DMS114 treated with DMSO at 0.1 percent for 48 hours (cell line): ENCODE measurements around the gene SEPTIN5.
"Not testable (repeated sequence)": the region's sequence is repeated elsewhere in the genome, so short reads cannot be mapped to it uniquely, and the experiment has no call there.

ENCODE experiments used
- DNase-seq: peaks from one replicate; lab custom pipeline; 2025; ENCODE audit not compliant: unreplicated experiment; lab: John Stamatoyannopoulos, UW

Gene SEPTIN5

DNA sequence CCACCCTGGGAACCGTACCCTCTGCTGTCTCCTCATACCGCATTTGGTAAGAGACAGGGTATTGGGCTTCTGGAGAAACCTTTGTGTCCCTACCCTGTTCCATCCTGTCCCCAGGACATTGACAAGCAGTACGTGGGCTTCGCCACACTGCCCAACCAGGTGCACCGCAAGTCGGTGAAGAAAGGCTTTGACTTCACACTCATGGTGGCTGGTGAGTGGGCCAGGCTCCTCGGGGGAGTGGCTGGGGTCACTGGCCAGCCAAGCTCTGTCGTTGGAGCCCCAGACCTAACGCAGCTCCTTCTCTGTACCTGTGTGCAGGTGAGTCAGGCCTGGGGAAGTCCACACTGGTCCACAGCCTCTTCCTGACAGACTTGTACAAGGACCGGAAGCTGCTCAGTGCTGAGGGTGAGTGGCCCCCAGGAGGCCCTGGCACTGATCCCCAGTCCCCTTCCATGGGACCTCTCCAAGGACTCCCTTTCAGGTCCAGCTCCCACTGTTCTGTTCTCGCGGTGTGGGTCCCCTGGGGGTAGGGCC, 5.3 kb downstream of the SEPTIN5 start:
- DNase-seq, result no peak

DNA sequence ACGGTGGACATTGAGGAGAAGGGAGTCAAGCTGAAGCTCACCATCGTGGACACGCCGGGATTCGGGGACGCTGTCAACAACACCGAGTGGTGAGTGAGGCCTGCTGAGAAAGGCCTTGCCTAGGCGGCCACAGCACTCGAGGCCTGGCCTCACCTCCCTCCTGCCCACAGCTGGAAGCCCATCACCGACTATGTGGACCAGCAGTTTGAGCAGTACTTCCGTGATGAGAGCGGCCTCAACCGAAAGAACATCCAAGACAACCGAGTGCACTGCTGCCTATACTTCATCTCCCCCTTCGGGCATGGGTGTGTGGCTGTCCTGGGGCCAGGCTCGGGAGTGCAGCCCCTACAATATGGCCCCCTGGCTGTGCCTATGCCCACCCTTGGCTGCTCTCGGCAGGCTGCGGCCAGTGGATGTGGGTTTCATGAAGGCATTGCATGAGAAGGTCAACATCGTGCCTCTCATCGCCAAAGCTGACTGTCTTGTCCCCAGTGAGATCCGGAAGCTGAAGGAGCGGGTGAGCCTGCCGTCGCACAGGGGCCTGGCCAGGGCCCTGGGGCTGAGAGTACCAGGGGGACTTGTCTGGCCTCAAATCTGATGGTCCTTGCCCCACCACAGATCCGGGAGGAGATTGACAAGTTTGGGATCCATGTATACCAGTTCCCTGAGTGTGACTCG, 6.0 kb downstream of the SEPTIN5 start:
- DNase-seq, result no peak

DNA sequence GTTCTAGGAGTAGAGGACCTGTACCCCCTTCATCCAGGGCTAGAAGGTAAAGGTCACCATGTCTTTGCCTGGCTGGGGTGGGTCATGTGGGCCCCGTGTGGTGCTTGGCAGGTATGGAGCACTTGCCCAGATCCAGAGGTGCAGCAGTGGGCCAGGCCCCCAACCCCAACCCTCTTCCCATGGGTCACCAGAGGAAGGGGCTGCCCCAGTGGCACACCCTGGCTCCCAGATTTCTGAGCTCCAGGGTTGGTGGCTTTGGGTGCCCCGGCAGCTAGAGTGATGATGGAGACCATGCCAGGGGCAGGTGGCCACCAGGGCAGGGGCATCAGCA, 6.7 kb downstream of the SEPTIN5 start:
- no peak for DNase-seq

DNA sequence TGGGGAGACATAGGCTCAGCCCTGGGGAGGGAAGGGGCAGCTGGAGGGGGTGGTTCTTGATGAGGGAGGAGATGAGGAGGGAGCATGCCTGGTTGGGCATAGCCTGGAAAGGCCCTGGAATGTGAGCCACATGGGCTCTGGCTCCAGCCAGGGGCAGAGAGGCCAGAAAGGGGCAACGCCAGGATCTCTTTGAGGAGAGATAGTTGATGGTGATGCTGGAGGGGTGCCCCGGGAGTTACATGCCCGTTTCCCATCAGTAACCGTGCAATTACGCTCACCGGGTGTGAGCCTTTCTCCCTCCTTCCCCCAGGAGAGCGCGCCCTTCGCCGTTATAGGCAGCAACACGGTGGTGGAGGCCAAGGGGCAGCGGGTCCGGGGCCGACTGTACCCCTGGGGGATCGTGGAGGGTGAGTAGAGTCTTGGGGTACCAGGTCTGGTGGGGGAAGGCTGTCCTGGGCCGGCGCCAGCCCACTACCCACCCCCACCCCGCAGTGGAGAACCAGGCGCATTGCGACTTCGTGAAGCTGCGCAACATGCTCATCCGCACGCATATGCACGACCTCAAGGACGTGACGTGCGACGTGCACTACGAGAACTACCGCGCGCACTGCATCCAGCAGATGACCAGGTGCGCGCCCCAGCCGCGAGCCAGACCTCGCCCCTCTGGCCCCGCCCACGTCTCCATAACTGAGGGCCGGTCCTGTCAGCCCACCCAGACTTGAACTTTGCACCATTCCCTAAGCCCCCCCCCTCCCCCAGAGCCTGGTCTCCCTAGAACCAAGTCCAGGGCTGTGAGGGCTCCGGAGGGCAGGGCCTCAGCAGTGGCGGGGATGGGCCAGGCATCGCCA, 7.3 kb downstream of the SEPTIN5 start:
- no peak for DNase-seq

DNA sequence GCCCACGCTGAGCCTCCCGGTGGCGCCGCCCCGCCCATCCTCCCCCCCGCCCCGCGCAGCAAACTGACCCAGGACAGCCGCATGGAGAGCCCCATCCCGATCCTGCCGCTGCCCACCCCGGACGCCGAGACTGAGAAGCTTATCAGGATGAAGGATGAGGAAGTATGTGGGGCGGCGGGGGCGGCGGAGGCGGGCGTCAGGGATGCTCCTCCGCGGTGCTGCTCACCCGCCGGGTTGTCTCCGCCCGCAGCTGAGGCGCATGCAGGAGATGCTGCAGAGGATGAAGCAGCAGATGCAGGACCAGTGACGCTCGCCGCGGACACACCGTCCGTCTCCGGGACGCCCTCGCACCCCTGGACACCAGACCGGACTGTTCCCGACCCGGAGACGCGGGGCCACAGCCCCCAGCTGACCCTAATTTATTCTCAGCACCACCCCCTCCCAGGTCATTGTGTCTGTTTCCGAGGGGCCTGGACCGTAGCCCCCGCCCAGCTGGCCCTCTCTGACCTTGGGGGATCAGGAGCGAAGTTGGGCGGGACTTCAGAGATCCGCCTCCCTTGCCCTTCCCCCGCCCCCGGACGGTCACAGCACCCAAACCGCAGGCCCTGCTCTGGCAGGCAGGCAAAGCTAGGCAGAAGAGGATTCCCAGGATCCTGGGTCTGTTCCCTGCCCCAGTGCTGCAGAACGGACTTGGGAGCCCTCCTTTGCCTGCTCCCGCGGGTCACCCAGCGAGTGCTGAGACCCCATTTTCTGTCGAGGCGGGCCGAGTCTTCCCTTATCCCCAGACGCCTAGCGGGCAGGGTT, 8.1 kb downstream of the SEPTIN5 start:
- DNase-seq, result no peak

DNA sequence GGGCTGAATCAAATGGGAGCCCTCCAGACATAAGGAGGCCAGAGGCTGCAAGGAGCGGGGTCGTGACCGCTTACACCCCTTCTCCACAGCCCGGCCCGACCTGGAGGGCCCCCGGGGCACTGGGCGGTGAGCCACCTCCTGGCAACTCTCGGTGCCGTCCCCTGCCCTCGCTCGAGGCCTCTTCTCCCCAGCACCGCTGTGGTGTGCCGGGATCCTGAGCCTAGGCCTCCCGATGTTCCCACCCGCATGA, 8.6 kb downstream of the SEPTIN5 start:
- no peak for DNase-seq

DNA sequence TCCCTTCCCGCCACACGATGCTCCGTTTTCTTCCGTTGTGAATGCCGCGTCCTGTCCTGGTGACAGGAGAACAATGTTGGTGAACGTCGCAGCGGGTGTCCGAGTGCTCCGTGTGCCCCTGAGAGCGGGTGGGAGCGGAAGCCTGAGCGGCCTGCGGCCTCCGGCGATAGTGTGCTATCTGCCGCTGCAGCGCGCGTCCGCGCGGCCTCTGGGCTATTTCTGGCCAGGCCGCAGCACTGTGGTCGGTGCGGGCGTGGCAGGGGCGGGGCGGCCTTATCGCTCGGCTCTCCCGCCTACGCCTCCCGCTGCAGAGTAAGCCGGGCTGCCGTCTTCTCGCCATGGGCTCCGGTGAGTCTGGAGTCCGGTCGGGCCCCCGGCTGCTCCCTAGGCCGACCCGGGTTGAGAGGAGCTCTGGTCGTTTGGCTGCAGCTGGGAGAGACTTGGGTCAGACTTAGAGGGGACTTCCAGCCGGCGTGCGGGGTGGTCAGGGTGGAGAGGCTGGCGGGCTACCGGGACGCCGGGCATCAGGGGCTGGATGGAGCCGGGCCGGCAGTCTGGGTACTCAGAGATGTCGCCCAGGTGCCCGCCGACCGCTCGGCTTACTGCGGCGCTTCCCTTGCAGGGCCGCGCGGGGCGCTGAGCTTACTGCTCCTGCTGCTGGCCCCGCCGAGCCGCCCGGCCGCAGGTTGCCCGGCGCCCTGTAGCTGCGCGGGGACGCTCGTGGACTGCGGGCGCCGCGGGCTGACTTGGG, 9.1 kb downstream of the SEPTIN5 start, which contains the start of gene GP1BB:
GP1BB (plus strand) TSS at position 308 of the 751 bp plus-strand sequence; CDS start at position 339, 31 bp downstream.
- no peak for DNase-seq

DNA sequence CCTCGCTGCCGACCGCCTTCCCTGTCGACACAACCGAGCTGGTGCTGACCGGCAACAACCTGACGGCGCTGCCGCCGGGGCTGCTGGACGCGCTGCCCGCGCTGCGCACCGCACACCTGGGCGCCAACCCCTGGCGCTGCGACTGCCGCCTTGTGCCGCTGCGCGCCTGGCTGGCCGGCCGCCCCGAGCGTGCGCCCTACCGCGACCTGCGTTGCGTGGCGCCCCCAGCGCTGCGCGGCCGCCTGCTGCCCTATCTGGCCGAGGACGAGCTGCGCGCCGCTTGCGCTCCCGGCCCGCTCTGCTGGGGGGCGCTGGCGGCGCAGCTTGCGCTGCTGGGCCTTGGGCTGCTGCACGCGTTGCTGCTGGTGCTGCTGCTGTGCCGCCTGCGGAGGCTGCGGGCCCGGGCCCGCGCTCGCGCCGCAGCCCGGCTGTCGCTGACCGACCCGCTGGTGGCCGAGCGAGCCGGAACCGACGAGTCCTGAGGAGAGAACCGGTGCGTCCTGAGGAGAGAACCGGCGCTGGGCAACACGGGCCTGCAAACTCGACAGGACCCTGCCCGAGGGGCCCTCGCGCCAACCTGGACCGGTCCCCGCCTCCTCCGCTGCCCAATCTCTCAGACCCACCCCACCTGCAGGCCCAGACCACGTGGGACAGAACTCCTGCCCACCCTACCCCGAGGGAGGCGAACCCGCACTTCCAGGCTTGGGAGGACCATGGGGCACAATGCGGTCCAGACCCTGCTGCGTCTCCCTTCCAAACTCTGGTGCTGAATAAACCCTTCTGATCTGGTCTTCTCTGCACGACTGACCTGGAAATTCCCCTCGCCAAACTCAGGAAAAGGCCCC, 9.9 kb downstream of the SEPTIN5 start:
- DNase-seq, result no peak

DNA sequence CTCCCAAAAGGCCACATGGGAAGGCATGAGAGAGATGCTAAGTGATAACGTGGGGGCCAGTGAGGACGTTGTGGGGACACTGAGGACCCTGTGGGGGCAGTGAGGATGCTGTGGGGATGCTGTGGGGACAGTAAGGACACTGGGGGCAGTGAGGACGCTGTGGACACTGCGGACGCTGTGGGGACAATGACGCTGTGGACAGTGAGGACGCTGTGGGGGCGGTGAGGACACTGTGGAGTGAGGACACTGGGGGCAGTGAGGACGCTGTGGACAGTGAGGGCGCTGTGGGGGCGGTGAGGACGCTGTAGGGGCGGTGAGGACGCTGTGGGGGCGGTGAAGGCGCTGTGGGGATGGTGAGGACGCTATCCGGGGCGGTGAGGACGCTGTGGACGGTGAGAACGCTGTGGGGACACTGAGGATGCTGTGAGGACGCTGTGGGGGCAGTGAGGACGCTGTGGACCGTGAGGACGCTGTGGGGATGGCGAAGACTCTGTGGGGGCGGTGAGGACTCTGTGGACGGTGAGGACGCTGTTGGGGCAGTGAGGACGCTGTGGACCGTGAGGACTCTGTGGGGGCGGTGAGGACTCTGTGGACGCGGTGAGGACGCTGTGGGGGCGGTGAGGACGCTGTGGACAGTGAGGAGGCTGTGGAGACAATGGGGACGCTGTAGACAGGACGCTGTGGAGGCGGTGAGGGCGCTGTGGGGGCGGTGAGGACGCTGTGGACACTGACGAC, 10.8 kb downstream of the SEPTIN5 start:
- DNase-seq, result no peak

DNA sequence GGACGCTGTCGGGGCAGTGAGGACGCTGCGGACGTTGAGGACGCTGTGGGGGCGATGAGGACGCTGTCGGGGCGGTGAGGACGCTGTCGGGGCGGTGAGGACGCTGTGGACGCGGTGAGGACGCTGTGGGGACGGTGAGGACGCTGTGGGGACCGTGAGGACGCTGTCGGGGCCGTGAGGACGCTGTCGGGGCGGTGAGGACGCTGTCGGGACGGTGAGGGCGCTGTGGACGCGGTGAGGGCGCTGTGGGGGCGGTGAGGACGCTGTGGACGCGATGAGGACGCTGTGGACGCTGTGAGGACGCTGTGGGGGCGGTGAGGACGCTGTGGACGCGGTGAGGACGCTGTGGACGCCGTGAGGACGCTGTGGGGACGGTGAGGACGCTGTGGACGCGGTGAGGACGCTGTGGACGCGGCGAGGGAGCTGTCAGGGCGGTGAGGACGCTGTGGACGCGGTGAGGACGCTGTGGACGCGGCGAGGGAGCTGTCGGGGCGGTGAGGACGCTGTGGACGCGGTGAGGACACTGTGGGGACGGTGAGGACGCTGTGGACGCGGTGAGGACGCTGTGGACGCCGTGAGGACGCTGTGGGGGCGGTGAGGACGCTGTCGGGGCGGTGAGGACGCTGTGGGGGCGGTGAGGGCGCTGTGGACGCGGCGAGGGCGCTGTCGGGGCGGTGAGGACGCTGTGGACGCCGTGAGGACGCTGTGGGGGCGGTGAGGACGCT, 11.9 kb downstream of the SEPTIN5 start:
- not testable (repeated sequence) for DNase-seq

DNA sequence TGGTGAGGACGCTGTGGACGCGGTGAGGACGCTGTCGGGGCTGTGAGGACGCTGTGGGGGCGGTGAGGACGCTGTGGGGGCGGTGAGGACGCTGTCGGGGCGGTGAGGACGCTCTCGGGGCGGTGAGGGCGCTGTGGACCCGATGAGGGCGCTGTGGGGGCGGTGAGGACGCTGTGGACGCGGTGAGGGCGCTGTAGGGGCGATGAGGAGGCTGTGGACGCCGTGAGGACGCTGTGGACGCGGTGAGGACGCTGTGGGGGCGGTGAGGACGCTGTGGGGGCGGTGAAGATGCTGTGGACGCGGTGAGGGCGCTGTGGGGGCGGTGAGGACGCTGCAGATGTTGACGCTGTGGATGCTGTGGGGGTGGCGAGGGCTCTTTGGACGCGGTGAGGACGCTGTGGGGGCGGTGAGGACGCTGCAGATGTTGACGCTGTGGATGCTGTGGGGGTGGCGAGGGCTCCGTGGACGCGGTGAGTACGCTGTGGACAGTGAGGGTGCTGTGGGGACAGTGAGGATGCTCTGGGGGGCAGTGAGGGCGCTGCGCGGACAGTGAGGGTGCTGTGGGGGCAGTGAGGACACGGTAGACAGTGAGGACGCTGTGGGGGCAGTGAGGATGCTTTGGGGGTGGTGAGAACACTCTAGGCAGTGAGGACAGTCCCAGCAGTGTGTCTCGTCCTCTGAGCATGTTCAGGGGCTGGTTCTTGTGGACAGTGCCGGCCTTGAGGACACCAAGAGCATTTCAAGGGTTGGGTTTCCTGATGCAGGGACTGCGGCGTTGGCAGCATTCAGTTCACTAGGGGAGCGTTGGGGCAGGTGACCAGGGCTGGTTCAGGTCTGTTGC, 13.2 kb downstream of the SEPTIN5 start:
- DNase-seq, result no peak

DNA sequence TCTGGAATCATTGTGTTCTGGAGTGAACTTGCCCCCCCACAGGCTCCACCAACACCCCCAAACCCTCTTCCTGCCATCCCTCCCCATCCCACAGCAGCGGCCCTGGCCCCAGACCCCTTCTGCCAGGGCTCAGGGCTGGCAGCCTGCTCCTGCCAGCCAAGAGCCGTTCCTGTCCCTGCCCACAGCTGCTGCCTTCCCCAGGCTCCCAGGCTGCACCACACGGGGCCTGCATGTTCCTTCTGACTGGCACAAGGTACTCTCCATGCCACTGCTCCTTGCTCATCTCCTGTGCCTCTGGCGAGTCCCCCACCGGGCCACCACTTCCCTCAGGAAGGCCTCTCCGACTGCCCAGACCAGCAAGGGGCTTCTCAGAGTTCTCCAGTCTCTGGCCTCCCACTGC, 14.0 kb downstream of the SEPTIN5 start:
- no peak for DNase-seq

DNA sequence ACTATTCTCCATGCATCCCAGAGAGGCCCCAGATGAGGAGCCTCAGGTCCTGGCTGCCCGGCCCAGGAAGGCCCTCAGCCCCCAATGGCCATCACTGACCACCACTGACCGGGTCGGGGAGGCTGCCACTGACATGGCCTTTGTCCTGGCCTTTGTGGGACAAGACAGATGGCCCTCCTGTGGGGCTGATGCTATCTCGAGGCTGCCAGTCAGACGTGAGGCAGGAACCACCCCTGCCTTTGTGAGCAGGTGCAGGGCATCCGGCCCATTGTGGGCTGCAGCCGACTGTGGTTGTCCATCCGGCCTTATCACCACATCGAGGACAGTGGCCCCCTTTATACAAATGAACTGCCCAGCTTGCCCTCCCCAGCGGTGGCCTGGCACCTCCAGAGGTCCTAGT, 14.5 kb downstream of the SEPTIN5 start:
- DNase-seq, result no peak

DNA sequence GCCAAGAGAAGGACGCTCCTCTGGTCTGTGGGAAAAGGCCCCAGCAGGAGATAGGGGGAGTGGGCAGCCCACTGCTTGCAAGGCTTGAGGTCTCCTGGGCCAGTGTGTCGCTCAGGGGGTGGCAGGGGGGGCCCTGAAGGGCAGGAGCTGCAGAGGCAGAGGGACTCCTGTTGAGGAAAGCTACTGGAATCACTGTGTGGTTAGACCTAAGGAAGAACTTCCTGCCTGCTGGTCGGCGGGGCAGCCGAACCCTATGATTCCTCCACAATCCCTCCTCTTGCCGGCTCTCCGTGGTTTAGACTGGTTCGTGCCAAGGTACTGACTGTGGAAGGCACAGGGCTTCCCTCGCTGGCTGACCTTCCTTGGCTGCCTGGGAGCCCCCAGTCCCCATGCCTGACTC, 15.2 kb downstream of the SEPTIN5 start:
- no peak for DNase-seq

DNA sequence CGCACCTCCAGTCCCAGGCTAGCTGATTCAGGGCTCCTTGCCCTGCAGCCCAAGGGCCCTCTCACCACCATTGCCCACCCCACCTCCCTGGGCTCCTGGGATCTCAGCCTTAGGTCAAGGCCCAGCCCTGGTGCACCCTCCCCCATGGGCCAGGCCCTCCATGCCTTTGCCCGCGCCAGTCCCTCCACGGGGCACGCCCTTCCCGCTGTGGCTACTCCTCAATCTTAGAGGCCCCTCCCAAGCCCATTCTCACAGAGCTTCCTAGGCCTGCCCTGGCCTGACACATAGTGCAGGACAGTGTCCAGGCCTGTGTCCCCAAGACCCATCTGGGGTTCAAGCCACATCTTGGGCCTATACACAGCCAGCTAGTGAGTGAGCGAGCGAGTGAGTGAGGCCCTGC, 15.9 kb downstream of the SEPTIN5 start:
- no peak for DNase-seq

DNA sequence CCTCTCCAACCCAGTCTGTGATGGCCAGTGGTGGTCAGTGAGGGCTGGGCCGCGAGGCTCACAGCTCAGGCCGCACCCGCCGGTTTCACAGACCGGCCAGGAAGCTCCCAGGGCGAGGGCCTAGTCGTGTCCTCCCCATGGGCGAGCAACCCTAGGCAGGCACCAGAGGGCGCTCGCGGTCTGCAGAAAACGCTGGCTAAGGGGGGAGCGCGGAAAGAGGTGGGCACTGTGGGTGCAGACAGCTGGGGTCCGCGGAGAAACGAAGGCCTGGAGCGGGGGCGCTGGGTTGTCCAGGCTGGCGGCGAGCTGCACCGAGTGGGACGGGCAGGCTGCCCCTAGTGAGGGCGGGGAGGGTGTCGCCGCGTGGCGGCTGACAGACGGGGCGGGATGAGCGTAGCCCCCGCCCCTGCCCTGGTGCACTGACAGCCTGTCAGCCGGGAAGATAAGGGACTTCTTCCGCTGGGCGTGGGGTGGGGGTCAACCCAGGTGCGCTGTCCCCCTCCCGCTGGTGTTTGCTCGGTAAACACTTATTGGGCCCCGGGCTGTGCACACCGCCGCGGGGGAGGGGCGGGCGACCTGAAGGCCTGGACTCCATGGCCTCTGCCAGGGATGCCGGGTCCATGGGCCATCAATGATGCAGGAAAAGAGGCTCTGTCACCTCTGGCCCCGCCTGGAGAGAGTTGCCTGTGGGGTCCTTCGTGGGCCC, 16.5 kb downstream of the SEPTIN5 start:
- peak; percentile 62 for DNase-seq

DNA sequence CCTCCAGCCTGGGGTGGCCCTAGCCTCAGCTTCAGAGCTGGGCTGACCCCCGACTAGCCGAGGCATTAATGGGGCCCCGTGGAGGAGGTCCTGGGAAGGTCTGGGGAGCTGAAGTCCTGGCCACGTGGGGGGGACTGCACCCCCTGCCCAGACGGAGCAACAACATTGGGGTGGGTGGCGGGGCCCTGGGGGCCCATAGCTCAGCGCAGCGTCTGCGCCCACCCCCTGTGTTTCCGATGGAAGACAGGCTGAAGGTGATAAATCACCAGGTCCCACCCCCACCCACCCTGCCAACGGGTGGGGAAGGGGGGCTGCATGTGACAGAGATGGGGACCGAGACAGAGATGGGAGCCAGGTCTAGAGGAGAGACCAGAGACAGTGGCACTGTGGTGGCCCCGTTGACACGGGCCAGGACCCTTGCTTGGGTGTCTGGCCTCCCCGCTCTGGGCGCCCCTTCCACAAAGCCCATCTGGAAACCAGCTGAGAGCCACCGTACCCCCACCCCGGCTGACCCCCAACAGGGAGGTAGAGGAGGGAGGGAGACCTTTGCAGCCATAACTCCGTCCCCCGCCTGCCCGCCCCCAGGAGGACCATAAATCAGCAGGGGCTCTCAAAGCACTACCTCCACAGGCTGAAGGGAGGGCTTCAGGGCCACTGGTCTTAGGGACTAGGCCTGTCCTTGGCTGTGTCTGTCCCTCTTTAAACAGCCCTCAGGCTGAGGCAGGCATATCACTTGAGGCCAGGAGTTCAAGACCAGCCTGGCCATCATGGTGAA, 17.2 kb downstream of the SEPTIN5 start:
- no peak for DNase-seq
